K562 (cell line): ENCODE measurements around the gene SORCS2.

Experiments used
- E2F8 ChIP-seq: fragments of 450-650 bp; IDR thresholded peaks from 2 replicates; pipeline ENCODE4 v1.7.1; 2018; ENCODE audit warnings: mild to moderate bottlenecking, low read depth; ENCODE audit not compliant: partially characterized antibody
- POLR2A ChIP-seq: fragments of 450-650 bp; conservative IDR thresholded peaks from 2 replicates; pipeline ENCODE4 v1.6.1; 2016
- PYGO2 ChIP-seq: fragments of 450-650 bp; IDR thresholded peaks from 2 replicates; pipeline ENCODE4 v1.6.1; 2016; ENCODE audit warnings: mild to moderate bottlenecking, missing genetic modification characterization, moderate library complexity, missing compliant biosample characterization
- ZNF511 ChIP-seq: sonication (generic); formaldehyde crosslinking; IDR thresholded peaks from 2 replicates; pipeline ENCODE4 v1.8.0; 2022; ENCODE audit warnings: mild to moderate bottlenecking, missing genetic modification reagents
- TF ChIP-seq, protein P1 (sequence below), 3 experiments: IDR thresholded peaks in 2 of 3; conservative IDR thresholded peaks in 1 of 3; 2 replicates each; pipeline ENCODE4 v1.5.1; 2011 to 2012; ENCODE audit warnings: low read length in 3 of 3, mild to moderate bottlenecking in 3 of 3, control low read depth in 2 of 3, improper control_type of control experiment in 1 of 3, inconsistent platforms in 1 of 3, low read depth in 1 of 3, mixed read lengths in 1 of 3, moderate library complexity in 1 of 3; ENCODE audit not compliant: insufficient read depth in 2 of 3

- no peak for TF ChIP-seq POLR2A
- TF ChIP-seq, protein P1, sequence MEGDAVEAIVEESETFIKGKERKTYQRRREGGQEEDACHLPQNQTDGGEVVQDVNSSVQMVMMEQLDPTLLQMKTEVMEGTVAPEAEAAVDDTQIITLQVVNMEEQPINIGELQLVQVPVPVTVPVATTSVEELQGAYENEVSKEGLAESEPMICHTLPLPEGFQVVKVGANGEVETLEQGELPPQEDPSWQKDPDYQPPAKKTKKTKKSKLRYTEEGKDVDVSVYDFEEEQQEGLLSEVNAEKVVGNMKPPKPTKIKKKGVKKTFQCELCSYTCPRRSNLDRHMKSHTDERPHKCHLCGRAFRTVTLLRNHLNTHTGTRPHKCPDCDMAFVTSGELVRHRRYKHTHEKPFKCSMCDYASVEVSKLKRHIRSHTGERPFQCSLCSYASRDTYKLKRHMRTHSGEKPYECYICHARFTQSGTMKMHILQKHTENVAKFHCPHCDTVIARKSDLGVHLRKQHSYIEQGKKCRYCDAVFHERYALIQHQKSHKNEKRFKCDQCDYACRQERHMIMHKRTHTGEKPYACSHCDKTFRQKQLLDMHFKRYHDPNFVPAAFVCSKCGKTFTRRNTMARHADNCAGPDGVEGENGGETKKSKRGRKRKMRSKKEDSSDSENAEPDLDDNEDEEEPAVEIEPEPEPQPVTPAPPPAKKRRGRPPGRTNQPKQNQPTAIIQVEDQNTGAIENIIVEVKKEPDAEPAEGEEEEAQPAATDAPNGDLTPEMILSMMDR (IDR thresholded peaks at IDR 0.05 in 2 of 3, conservative IDR thresholded peaks at IDR 0.05 in 1 of 3; ENCODE audit: insufficient read depth in 2 of 3, low read depth in 1 of 3, low read length in 3 of 3) = no peak
- no peak for TF ChIP-seq PYGO2 (tag)
- no peak for TF ChIP-seq ZNF511 (CRISPR knock-in tag)
- no peak for TF ChIP-seq E2F8
Measured at GRCh38 chr4:7296661-7297335, 104.5 kb downstream of the SORCS2 start.
